ENCODE data around the gene TRPV2.

The TRPV2 gene

GRCh38 chr17:16422416-16422815 is 7.0 kb downstream of the TRPV2 start (continued):
- TF ChIP-seq TSHZ2 (CRISPR knock-in tag; IDR thresholded peaks at IDR 0.05) (no peak), ZNF565 (CRISPR knock-in tag; conservative IDR thresholded peaks at IDR 0.05; ENCODE audit: low read depth) (no peak), ZFP3 (CRISPR knock-in tag; IDR thresholded peaks at IDR 0.05) (no peak), TCF4 (CRISPR knock-in tag; IDR thresholded peaks at IDR 0.05; ENCODE audit: borderline replicate concordance) (no peak), TOX (CRISPR knock-in tag; IDR thresholded peaks at IDR 0.05; ENCODE audit: borderline replicate concordance) (no peak)

- no peak for TF ChIP-seq ESRRG (CRISPR knock-in tag; IDR thresholded peaks at IDR 0.05)
- TF ChIP-seq ZFP30 (CRISPR knock-in tag; IDR thresholded peaks at IDR 0.05), result no peak
- no peak for TF ChIP-seq ZNF70 (CRISPR knock-in tag; IDR thresholded peaks at IDR 0.05)
- TF ChIP-seq ZC3H10 (CRISPR knock-in tag; IDR thresholded peaks at IDR 0.05), result no peak
- TF ChIP-seq RARB (CRISPR knock-in tag; IDR thresholded peaks at IDR 0.05), result no peak
- ATAC-seq, result no peak
Measured at GRCh38 chr17:16423226-16423872, 8.0 kb downstream of the TRPV2 start.

GRCh38 chr17:16425202-16425601 is 9.8 kb downstream of the TRPV2 start:
- TF ChIP-seq GLIS3 (CRISPR knock-in tag; IDR thresholded peaks at IDR 0.05), result no peak
- no peak for TF ChIP-seq CSRNP3 (CRISPR knock-in tag; IDR thresholded peaks at IDR 0.05)
- TF ChIP-seq ZNF565 (CRISPR knock-in tag; conservative IDR thresholded peaks at IDR 0.05; ENCODE audit: low read depth), result no peak
- no peak for TF ChIP-seq CREB5 (CRISPR knock-in tag; IDR thresholded peaks at IDR 0.05; ENCODE audit: low read depth)
- TF ChIP-seq CSDC2 (CRISPR knock-in tag; IDR thresholded peaks at IDR 0.05), result no peak
- TF ChIP-seq ESRRG (CRISPR knock-in tag; IDR thresholded peaks at IDR 0.05), result no peak
- ATAC-seq, result no peak

GRCh38 chr17:16425698-16426659 is 10.6 kb downstream of the TRPV2 start:
- TF ChIP-seq CSDC2 (CRISPR knock-in tag; IDR thresholded peaks at IDR 0.05), result no peak
- TF ChIP-seq SNAI2 (CRISPR knock-in tag; IDR thresholded peaks at IDR 0.05), result no peak
- no peak for TF ChIP-seq ESRRG (CRISPR knock-in tag; IDR thresholded peaks at IDR 0.05)
- no peak for TF ChIP-seq TSHZ2 (CRISPR knock-in tag; IDR thresholded peaks at IDR 0.05)
- TF ChIP-seq ARNTL (CRISPR knock-in tag; IDR thresholded peaks at IDR 0.05; ENCODE audit: borderline replicate concordance, low read depth), result no peak
- no peak for TF ChIP-seq PPARA (CRISPR knock-in tag; IDR thresholded peaks at IDR 0.05; ENCODE audit: borderline replicate concordance)
- TF ChIP-seq ISL1 (CRISPR knock-in tag; IDR thresholded peaks at IDR 0.05), result no peak
- no peak for TF ChIP-seq BACH2 (CRISPR knock-in tag; IDR thresholded peaks at IDR 0.05; ENCODE audit: borderline replicate concordance)
- TF ChIP-seq ZNF8 (CRISPR knock-in tag; IDR thresholded peaks at IDR 0.05), result no peak
- TF ChIP-seq ZNF70 (CRISPR knock-in tag; IDR thresholded peaks at IDR 0.05), result no peak
- TF ChIP-seq TOX (CRISPR knock-in tag; IDR thresholded peaks at IDR 0.05; ENCODE audit: borderline replicate concordance), result no peak
- no peak for TF ChIP-seq OSR1 (CRISPR knock-in tag; IDR thresholded peaks at IDR 0.05)
- TF ChIP-seq RARB (CRISPR knock-in tag; IDR thresholded peaks at IDR 0.05), result no peak
- TF ChIP-seq ZFP30 (CRISPR knock-in tag; IDR thresholded peaks at IDR 0.05), result no peak
- TF ChIP-seq ZNF565 (CRISPR knock-in tag; conservative IDR thresholded peaks at IDR 0.05; ENCODE audit: low read depth), result no peak
- ATAC-seq, result no peak
